DND-41 (cell line): ENCODE measurements around the gene CKAP5.

Source experiments
- ATAC-seq: fragments of 200-7000 bp; cut with Tn5 transposase; 3 replicates; pipeline ENCODE4 v1.9.1; 2021; ENCODE audit warnings: low read depth; ENCODE audit not compliant: insufficient read depth
- DNase-seq: peaks from one replicate; pipeline ENCODE4 v3.0.0-alpha.2; 2020
- H2AFZ ChIP-seq: 2 replicates; pipeline ENCODE4 v1.6.0; 2012; ENCODE audit warnings: low read depth, low read length
- H3K27ac ChIP-seq: 2 replicates; pipeline ENCODE4 v1.5.1; 2012; ENCODE audit warnings: low read length, inconsistent platforms
- H3K27me3 ChIP-seq: fragments of 200-600 bp; sonication (generic); 2 replicates; pipeline ENCODE4 v1.6.0; 2012; ENCODE audit warnings: low read length, mild to moderate bottlenecking, inconsistent platforms; ENCODE audit not compliant: insufficient read depth, poor library complexity
- H3K36me3 ChIP-seq: 2 replicates; pipeline ENCODE4 v1.5.1; 2012; ENCODE audit warnings: low read length, inconsistent platforms; ENCODE audit not compliant: insufficient read depth
- H3K4me1 ChIP-seq: 2 replicates; pipeline ENCODE4 v1.5.1; 2012; ENCODE audit warnings: mild to moderate bottlenecking, low read length; ENCODE audit not compliant: insufficient read depth
- H3K4me2 ChIP-seq: 2 replicates; pipeline ENCODE4 v1.6.0; 2012; ENCODE audit warnings: mild to moderate bottlenecking, moderate library complexity, low read length, inconsistent platforms; ENCODE audit not compliant: insufficient read depth
- H3K4me3 ChIP-seq, 2 experiments: fragments of 200-600 bp in 1 of 2; shearing (Covaris generic) in 1 of 2; 2 replicates each; pipeline ENCODE4 v1.5.1; 2012 to 2016; ENCODE audit warnings: inconsistent platforms in 2 of 2, low read length in 2 of 2, mild to moderate bottlenecking in 2 of 2, low read depth in 1 of 2, moderate library complexity in 1 of 2
- H3K79me2 ChIP-seq: 2 replicates; pipeline ENCODE4 v1.6.0; 2012; ENCODE audit warnings: low read length, inconsistent platforms; ENCODE audit not compliant: insufficient read depth
- H3K9ac ChIP-seq: 2 replicates; pipeline ENCODE4 v1.6.0; 2012; ENCODE audit warnings: low read depth, mild to moderate bottlenecking, inconsistent platforms, low read length, moderate library complexity
- H3K9me3 ChIP-seq: 2 replicates; pipeline ENCODE4 v1.5.1; 2012; ENCODE audit warnings: low read length, moderate library complexity, mild to moderate bottlenecking, inconsistent platforms; ENCODE audit not compliant: insufficient read depth, severe bottlenecking
- H4K20me1 ChIP-seq: 2 replicates; pipeline ENCODE4 v1.6.0; 2012; ENCODE audit warnings: low read length; ENCODE audit not compliant: insufficient read depth
- CTCF ChIP-seq: IDR thresholded peaks from 2 replicates; pipeline ENCODE4 v1.5.1; 2012; ENCODE audit warnings: borderline replicate concordance, low read length, moderate library complexity, mild to moderate bottlenecking; ENCODE audit not compliant: poor library complexity, severe bottlenecking; ENCODE audit errors: extremely low read depth
- EZH2 ChIP-seq: IDR thresholded peaks from 3 replicates; pipeline ENCODE4 v1.6.1; 2012; ENCODE audit warnings: borderline replicate concordance, low read depth, mild to moderate bottlenecking, moderate library complexity, low read length, inconsistent platforms; ENCODE audit not compliant: severe bottlenecking

Gene CKAP5

GRCh38 chr11:46855863-46856262 lies 9.8 kb upstream of the CKAP5 start:
- DNase-seq (no peak), ATAC-seq (no peak)
- no peaks in the 10 kb centered on the region for H3K27me3 ChIP-seq
- no peaks in the 10 kb centered on the region for H3K4me1 ChIP-seq
- H3K27ac ChIP-seq, result no peak overlapping the region
- H2AFZ ChIP-seq, result no peak overlapping the region
- H4K20me1 ChIP-seq, result no peaks in the 10 kb centered on the region
- no peak overlapping the region for H3K9ac ChIP-seq
- TF ChIP-seq EZH2 (no peak), CTCF (no peak)
- H3K4me2 ChIP-seq, result no peak overlapping the region
- H3K9me3 ChIP-seq, result no peaks in the 10 kb centered on the region
- H3K36me3 ChIP-seq, result no peaks in the 10 kb centered on the region
- H3K79me2 ChIP-seq, result no peaks in the 10 kb centered on the region
- no peak overlapping the region for H3K4me3 ChIP-seq

DNA sequence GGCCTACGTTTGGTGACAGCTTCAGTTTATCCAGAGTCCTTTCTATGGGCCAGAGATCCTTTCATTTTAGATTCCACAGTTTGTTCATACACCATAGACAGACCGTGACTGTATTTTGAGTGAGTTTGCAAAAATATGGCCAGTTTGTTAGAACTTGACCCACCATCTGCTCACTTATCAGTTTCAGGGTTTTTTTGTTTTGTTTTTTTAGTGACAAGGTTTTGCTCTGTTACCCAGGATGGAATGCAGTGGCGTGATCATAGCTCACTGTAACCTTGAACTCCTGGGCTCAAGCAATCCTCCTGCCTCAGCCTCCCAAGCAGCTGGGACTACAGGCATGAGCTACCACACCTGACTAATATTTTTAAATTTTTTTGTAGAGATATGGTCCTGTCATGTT lies 9.1 kb upstream of the CKAP5 start:
- Histone ChIP-seq H3K4me2 (no peak overlapping the region), H3K36me3 (no peaks in the 10 kb centered on the region), H3K27ac (no peak overlapping the region), H4K20me1 (no peaks in the 10 kb centered on the region), H3K27me3 (no peaks in the 10 kb centered on the region), H3K9ac (no peak overlapping the region), H3K4me1 (no peaks in the 10 kb centered on the region), H3K79me2 (no peaks in the 10 kb centered on the region), H3K4me3 (no peak overlapping the region), H3K9me3 (no peaks in the 10 kb centered on the region), H2AFZ (no peak overlapping the region)
- DNase-seq (no peak), ATAC-seq (no peak)
- TF ChIP-seq CTCF (no peak), EZH2 (no peak)

GRCh38 chr11:46850829-46851380 lies 4.8 kb upstream of the CKAP5 start:
- no peak for DNase-seq
- no peak for TF ChIP-seq EZH2
- TF ChIP-seq CTCF, result no peak
- Histone ChIP-seq H3K27ac (no peak overlapping the region), H3K36me3 (no peaks in the 10 kb centered on the region; the same call in 1 of the 2 replicates), H2AFZ (no peak overlapping the region), H3K4me2 (no peak overlapping the region), H3K9ac (no peak overlapping the region), H4K20me1 (no peaks in the 10 kb centered on the region), H3K9me3 (no peaks in the 10 kb centered on the region), H3K4me3 (no peak overlapping the region), H3K79me2 (peaks cover 6% of the 10 kb centered on the region), H3K4me1 (peaks cover 10% of the 10 kb centered on the region), H3K27me3 (no peaks in the 10 kb centered on the region)
- ATAC-seq, result no peak

GRCh38 chr11:46849631-46850030 lies 3.6 kb upstream of the CKAP5 start:
- Histone ChIP-seq H3K4me1 (peaks cover 17% of the 10 kb centered on the region), H3K79me2 (peaks cover 19% of the 10 kb centered on the region), H3K36me3 (no peaks in the 10 kb centered on the region; the same call in 1 of the 2 replicates), H2AFZ (no peak overlapping the region), H3K9me3 (no peaks in the 10 kb centered on the region), H4K20me1 (peaks cover 3% of the 10 kb centered on the region; the same call in 1 of the 2 replicates), H3K4me2 (no peak overlapping the region), H3K27ac (no peak overlapping the region), H3K27me3 (no peaks in the 10 kb centered on the region), H3K4me3 (no peak overlapping the region), H3K9ac (no peak overlapping the region)
- TF ChIP-seq CTCF (no peak), EZH2 (no peak)
- no peak for ATAC-seq
- no peak for DNase-seq
